Activated T-cell treated with anti-CD3 and anti-CD28 coated beads, Interleukin-2, amount 50 U/mL, for 48 hours (primary cell): ENCODE measurements around the gene BMI1.

Experiments
- DNase-seq, 2 experiments: peaks; one replicate each; pipeline ENCODE4 v3.0.0-alpha.2; 2020

BMI1 gene

GRCh38 chr10:22319980-22320558, 830 bp upstream of the BMI1 start:
- no peak for DNase-seq

- peak; percentile 72 to 76 for DNase-seq
These were observed 441 bp downstream of the BMI1 start for GRCh38 chr10:22321156-22321923.

GRCh38 chr10:22321924-22322640, 1.2 kb downstream of the BMI1 start:
- peak; percentile 53 to 62 for DNase-seq

- no peak for DNase-seq
These were observed 1.8 kb downstream of the BMI1 start for GRCh38 chr10:22322641-22323160.

- no peak for DNase-seq
These were observed 2.8 kb downstream of the BMI1 start for GRCh38 chr10:22323538-22324305.

GRCh38 chr10:22324413-22324812, 3.5 kb downstream of the BMI1 start:
- no peak for DNase-seq

GRCh38 chr10:22324893-22325271, 4.0 kb downstream of the BMI1 start:
- no peak for DNase-seq

- peak; percentile 64 to 73 for DNase-seq
These were observed 4.6 kb downstream of the BMI1 start for GRCh38 chr10:22325272-22326144.

GRCh38 chr10:22326145-22326702, 5.3 kb downstream of the BMI1 start:
- no peak for DNase-seq

GRCh38 chr10:22329150-22329549, 8.3 kb downstream of the BMI1 start:
- no peak for DNase-seq

- no peak for DNase-seq
These were observed 11.3 kb downstream of the BMI1 start for GRCh38 chr10:22332116-22332692.

GRCh38 chr10:22333167-22333974, 12.5 kb downstream of the BMI1 start:
- no peak for DNase-seq

GRCh38 chr10:22333975-22334282, 13.0 kb downstream of the BMI1 start:
- DNase-seq, result no peak

GRCh38 chr10:22334414-22335172, 13.7 kb downstream of the BMI1 start:
- DNase-seq, result no peak

- DNase-seq, result peak; percentile 71 to 76
These were observed 14.5 kb downstream of the BMI1 start for GRCh38 chr10:22335173-22335933.

GRCh38 chr10:22338185-22338900, 17.4 kb downstream of the BMI1 start:
- DNase-seq, result no peak

GRCh38 chr10:22338931-22339330, 18.0 kb downstream of the BMI1 start:
- no peak for DNase-seq

- DNase-seq, result no peak
These were observed 18.9 kb downstream of the BMI1 start for GRCh38 chr10:22339761-22340328.
